Ishikawa (cell line): Measurements from ENCODE around the gene GAS6.

Experiments
- CEBPB ChIP-seq: IDR thresholded peaks from 2 replicates; pipeline ENCODE4 v1.6.1; 2012
- CREB1 ChIP-seq: IDR thresholded peaks from 2 replicates; pipeline ENCODE4 v1.6.1; 2012; ENCODE audit warnings: low read depth
- EGR1 ChIP-seq: IDR thresholded peaks from 2 replicates; pipeline ENCODE4 v1.6.1; 2012
- EP300 ChIP-seq: IDR thresholded peaks from 2 replicates; pipeline ENCODE4 v1.6.1; 2012; ENCODE audit warnings: borderline replicate concordance
- FOXM1 ChIP-seq: IDR thresholded peaks from 2 replicates; pipeline ENCODE4 v1.6.1; 2012; ENCODE audit warnings: low read depth, borderline replicate concordance
- MAX ChIP-seq: IDR thresholded peaks from 2 replicates; pipeline ENCODE4 v1.6.1; 2012
- NFIC ChIP-seq: IDR thresholded peaks from 2 replicates; pipeline ENCODE4 v1.6.1; 2012
- RAD21 ChIP-seq: IDR thresholded peaks from 2 replicates; pipeline ENCODE4 v1.6.1; 2012; ENCODE audit warnings: low read depth
- REST ChIP-seq: IDR thresholded peaks from 2 replicates; pipeline ENCODE4 v1.6.1; 2012; ENCODE audit warnings: low read depth, mild to moderate bottlenecking
- TAF1 ChIP-seq: IDR thresholded peaks from 2 replicates; pipeline ENCODE4 v1.6.1; 2012; ENCODE audit warnings: low read depth, mild to moderate bottlenecking
- TCF12 ChIP-seq: IDR thresholded peaks from 2 replicates; pipeline ENCODE4 v1.6.1; 2012; ENCODE audit warnings: low read depth
- TEAD4 ChIP-seq: IDR thresholded peaks from 2 replicates; pipeline ENCODE4 v1.6.1; 2012
- USF1 ChIP-seq: IDR thresholded peaks from 2 replicates; pipeline ENCODE4 v1.6.1; 2012
- YY1 ChIP-seq: IDR thresholded peaks from 2 replicates; pipeline ENCODE4 v1.6.1; 2012; ENCODE audit warnings: low read depth
- ZBTB7A ChIP-seq: IDR thresholded peaks from 2 replicates; pipeline ENCODE4 v1.6.1; 2012; ENCODE audit warnings: low read depth

GAS6 gene

GRCh38 chr13:113860051-113860664 is 3.7 kb downstream of the GAS6 start:
- no peak for TF ChIP-seq RAD21

- TF ChIP-seq CREB1, result no peak
- TF ChIP-seq ZBTB7A, result no peak
- TF ChIP-seq NFIC, result no peak
- TF ChIP-seq EGR1, result no peak
- TF ChIP-seq TAF1, result no peak
- TF ChIP-seq REST, result no peak
- no peak for TF ChIP-seq YY1
- no peak for TF ChIP-seq RAD21
- TF ChIP-seq CEBPB, result no peak
- no peak for TF ChIP-seq TCF12
- TF ChIP-seq MAX, result no peak
- no peak for TF ChIP-seq EP300
- TF ChIP-seq USF1, result no peak
- TF ChIP-seq TEAD4, result no peak
- no peak for TF ChIP-seq FOXM1
Measured at GRCh38 chr13:113859311-113860050, 4.4 kb downstream of the GAS6 start.

GRCh38 chr13:113857531-113858195 is 6.2 kb downstream of the GAS6 start:
- TF ChIP-seq YY1, result no peak

GRCh38 chr13:113856716-113857065 is 7.2 kb downstream of the GAS6 start:
- TF ChIP-seq TCF12 (no peak), YY1 (no peak), EP300 (no peak), CREB1 (no peak), TAF1 (no peak), USF1 (no peak), MAX (no peak), CEBPB (no peak), NFIC (no peak), FOXM1 (no peak), EGR1 (no peak), RAD21 (no peak), TEAD4 (no peak), REST (no peak), ZBTB7A (no peak)

GRCh38 chr13:113855931-113856715 is 7.8 kb downstream of the GAS6 start:
- no peak for TF ChIP-seq MAX
- no peak for TF ChIP-seq NFIC
- no peak for TF ChIP-seq TAF1
- TF ChIP-seq RAD21, result no peak
- no peak for TF ChIP-seq CEBPB
- TF ChIP-seq TCF12, result no peak
- no peak for TF ChIP-seq EP300
- TF ChIP-seq TEAD4, result no peak
- no peak for TF ChIP-seq YY1
- no peak for TF ChIP-seq ZBTB7A
- no peak for TF ChIP-seq REST
- TF ChIP-seq USF1, result no peak
- no peak for TF ChIP-seq EGR1
- no peak for TF ChIP-seq FOXM1
- no peak for TF ChIP-seq CREB1
